Aorta (tissue), 5 donors: Measurements from ENCODE around the gene GSC2. TPM values are rescaled to one million over a fixed set of nuclear protein-coding genes. Genes with fewer than 3 reads are reported as not detected.
"Not testable (repeated sequence)": the region's sequence is repeated elsewhere in the genome, so short reads cannot be mapped to it uniquely, and the experiment has no call there.

ENCODE experiments used
- ATAC-seq: fragments of 200-7000 bp; cut with Tn5 transposase; one replicate; pipeline ENCODE4 v1.9.1; 2022; ENCODE audit warnings: moderate library complexity; ENCODE audit not compliant: low FRiP score
- DNase-seq, 2 donors: peaks; one replicate each; pipeline ENCODE4 v3.0.0-alpha.2; 2020
- H3K27ac ChIP-seq, 2 donors: one replicate each; pipeline ENCODE4 v1.5.1; 2013; ENCODE audit warnings: low read length in 2 of 2, mild to moderate bottlenecking in 2 of 2, moderate library complexity in 2 of 2, control low read depth in 1 of 2, inconsistent platforms in 1 of 2, low read depth in 1 of 2
- H3K27me3 ChIP-seq, 2 donors: one replicate each; pipeline ENCODE4 v1.6.1; 2013; ENCODE audit warnings: control low read depth in 1 of 2, low read length in 1 of 2, mild to moderate bottlenecking in 1 of 2, moderate library complexity in 1 of 2; ENCODE audit not compliant: insufficient read depth in 2 of 2, control insufficient read depth in 1 of 2
- H3K36me3 ChIP-seq, 2 donors: one replicate each; pipeline ENCODE4 v1.6.1; 2013; ENCODE audit warnings: control low read depth in 1 of 2, low read length in 1 of 2, mild to moderate bottlenecking in 1 of 2; ENCODE audit not compliant: insufficient read depth in 2 of 2, control insufficient read depth in 1 of 2
- H3K4me1 ChIP-seq, 2 donors: one replicate each; pipeline ENCODE4 v1.6.1; 2013; ENCODE audit warnings: low read length in 2 of 2, control low read depth in 1 of 2, mild to moderate bottlenecking in 1 of 2, moderate library complexity in 1 of 2; ENCODE audit not compliant: insufficient read depth in 2 of 2, control insufficient read depth in 1 of 2
- H3K4me3 ChIP-seq, 2 donors: one replicate each; pipeline ENCODE4 v1.5.1; 2013; ENCODE audit warnings: low read length in 2 of 2, control low read depth in 1 of 2, mild to moderate bottlenecking in 1 of 2
- H3K9me3 ChIP-seq: one replicate; pipeline ENCODE4 v1.6.1; 2013; ENCODE audit warnings: mild to moderate bottlenecking, low read length; ENCODE audit not compliant: control insufficient read depth
- WGBS, 2 donors: extraction: QIAGEN DNeasy Blood & Tissue Kit; methylation state at CpG; one replicate each; pipeline ENCODE4 v1.1.7; 2013; 5-methylcytosine and 5-hydroxymethylcytosine counted together
- intact Hi-C, 2 donors: fragments of 100-400 bp; cut with DNase I; formaldehyde crosslinking; loops; one replicate each; pipeline versions ENCODE4 v1.14.2 to v1.15.0; 2022
- polyA plus RNA-seq, 2 donors: library from polyadenylated mRNA; stranded (reverse); fragments of 200-250 nt; gene quantifications; one replicate each; pipeline ENCODE4 v1.2.3, GENCODE V29; 2013
- total RNA-seq, 2 donors: library from RNA; stranded (reverse); fragmentation: NEBNext Ultra II Directional; extraction: Animal tissue kit (Norgen Biotek cat#: 25700); gene quantifications; one replicate each; pipeline ENCODE4 v1.2.1, GENCODE V29; 2021
- donor health status: healthy with polysubstance abuse.
- donor health status: Bipolar disorder and iron deficiency.
- donor health status: DM: no; HTN: no; CAD: no.
- donor health status: DM: no; HTN: no; CAD: no.
- donor health status: DM: yes; HTN: yes; CAD: no.

The GSC2 gene
- total and polyA plus RNA-seq, 4 donors: not detected

GRCh38 chr22:19167106-19167869, 17.2 kb upstream of the GSC2 start:
- WGBS, 2 donors: 74% methylated on average over 13 of the region's 13 CpGs
- no peak overlapping the region for H3K27ac ChIP-seq
- H3K36me3 ChIP-seq: no peaks in the 10 kb centered on the region
- H3K9me3 ChIP-seq: no peaks in the 10 kb centered on the region
- no peak for ATAC-seq
- intact Hi-C loops: no loop called here
- H3K27me3 ChIP-seq: no peaks in the 10 kb centered on the region
- H3K4me1 ChIP-seq: no peaks in the 10 kb centered on the region
- no peak for DNase-seq
- no peak overlapping the region for H3K4me3 ChIP-seq

- ATAC-seq: no peak
- H3K36me3 ChIP-seq: no peaks in the 10 kb centered on the region
- no peak for DNase-seq
- no peak overlapping the region for H3K4me3 ChIP-seq
- 80% methylated on average over 8 of the region's 8 CpGs for WGBS, 2 donors
- H3K27ac ChIP-seq: no peak overlapping the region
- H3K27me3 ChIP-seq: no peaks in the 10 kb centered on the region
- H3K9me3 ChIP-seq: no peaks in the 10 kb centered on the region
- intact Hi-C loops: no loop called here
- no peaks in the 10 kb centered on the region for H3K4me1 ChIP-seq
Measured at GRCh38 chr22:19166421-19166820, 16.3 kb upstream of the GSC2 start.

GRCh38 chr22:19164425-19164824, 14.3 kb upstream of the GSC2 start:
- DNase-seq: no peak
- H3K4me3 ChIP-seq: no peak overlapping the region
- 94 to 96% methylated on average over 6 of the region's 6 CpGs for WGBS, 2 donors
- intact Hi-C loops: no loop called here
- no peak for ATAC-seq
- no peaks in the 10 kb centered on the region for H3K9me3 ChIP-seq
- no peaks in the 10 kb centered on the region for H3K4me1 ChIP-seq
- no peaks in the 10 kb centered on the region for H3K27me3 ChIP-seq
- no peak overlapping the region for H3K27ac ChIP-seq
- H3K36me3 ChIP-seq: no peaks in the 10 kb centered on the region

DNA sequence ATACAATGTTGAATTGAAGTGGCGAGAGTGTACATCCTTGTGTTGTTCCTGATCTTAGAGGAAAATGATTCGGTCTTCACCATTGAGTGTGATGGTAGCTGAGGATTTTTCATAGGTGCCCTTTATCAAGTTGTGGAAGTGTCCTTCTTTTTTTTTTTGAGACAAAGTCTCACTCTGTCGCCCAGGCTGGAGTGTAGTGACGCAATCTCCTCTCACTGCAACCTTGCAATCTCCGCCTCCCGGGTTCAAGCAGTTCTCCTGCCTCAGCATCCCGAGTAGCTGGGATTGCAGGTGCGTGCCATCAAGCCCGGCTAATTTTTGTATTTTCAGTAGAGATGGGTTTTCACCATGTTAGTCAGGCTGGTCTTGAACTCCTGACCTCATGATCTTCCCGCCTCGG, 8.6 kb upstream of the GSC2 start:
- ATAC-seq, H3K4me1 ChIP-seq, intact Hi-C loops, H3K27me3 ChIP-seq, H3K9me3 ChIP-seq, H3K4me3 ChIP-seq, DNase-seq, H3K27ac ChIP-seq, H3K36me3 ChIP-seq: not testable (repeated sequence)
- whole genome bisulfite sequencing, 2 donors: 83 to 84% methylated on average over 11 of the region's 11 CpGs

- ATAC-seq, H3K4me3 ChIP-seq, H3K27me3 ChIP-seq, intact Hi-C loops, H3K27ac ChIP-seq, H3K4me1 ChIP-seq, H3K9me3 ChIP-seq, H3K36me3 ChIP-seq, DNase-seq: not testable (repeated sequence)
- WGBS, 2 donors: 85 to 88% methylated on average over 9 of the region's 9 CpGs
Measured at GRCh38 chr22:19156109-19156508, 6.0 kb upstream of the GSC2 start.

DNA sequence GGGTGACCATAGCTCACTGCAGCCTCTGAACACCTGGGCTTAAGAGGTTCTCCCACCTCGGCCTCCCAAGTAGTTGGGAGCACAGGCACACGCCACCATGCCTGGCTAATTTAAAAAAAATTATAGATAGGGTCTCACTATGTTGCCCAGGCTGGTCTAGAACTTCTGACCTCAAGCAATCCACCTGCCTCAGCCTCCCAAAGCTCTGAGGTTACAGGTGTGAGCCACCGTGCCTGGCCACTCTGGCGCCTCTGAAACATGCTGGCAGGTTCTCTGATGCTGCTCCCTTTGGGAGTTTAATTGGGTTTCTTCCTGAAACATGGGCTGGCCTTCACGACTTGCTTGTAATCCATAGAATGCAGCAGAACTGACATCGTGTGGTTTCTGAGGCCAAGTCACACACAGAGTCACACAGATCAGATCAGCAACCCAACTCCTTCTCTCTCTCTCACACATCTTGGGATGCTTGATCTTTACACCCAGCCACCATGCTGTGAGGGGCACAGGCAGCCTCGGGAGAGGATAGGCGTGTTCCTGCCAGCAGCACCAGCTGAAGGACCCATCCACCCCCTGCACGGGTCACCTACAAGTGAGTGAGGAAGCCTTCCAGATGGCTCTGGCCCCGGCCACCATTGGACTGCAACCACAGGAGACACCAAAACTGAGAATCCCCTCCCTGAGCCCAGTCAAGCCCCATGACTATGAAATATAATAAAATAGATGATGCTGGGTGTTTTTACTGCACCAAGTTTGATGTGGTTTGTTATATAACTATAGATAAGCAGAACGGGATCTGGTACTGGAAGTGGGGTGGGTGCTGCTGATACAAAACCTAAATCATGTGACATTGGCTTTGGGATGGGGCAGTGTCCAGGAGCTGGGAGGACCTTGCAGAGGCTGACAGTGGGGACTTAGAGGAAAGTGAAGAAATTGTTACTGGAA, 3.1 kb upstream of the GSC2 start:
- H3K27ac ChIP-seq: no peak overlapping the region
- no peak overlapping the region for H3K4me3 ChIP-seq
- H3K27me3 ChIP-seq: peaks cover 0 to 2% of the 10 kb centered on the region in 2 donors
- no peaks in the 10 kb centered on the region for H3K4me1 ChIP-seq
- intact Hi-C loops: no loop called here
- ATAC-seq (no peak), DNase-seq (no peak)
- H3K36me3 ChIP-seq: no peaks in the 10 kb centered on the region
- no peaks in the 10 kb centered on the region for H3K9me3 ChIP-seq
- WGBS, 2 donors: 54 to 58% methylated on average over 11 of the region's 11 CpGs

GRCh38 chr22:19151329-19152191, 1.5 kb upstream of the GSC2 start:
- intact Hi-C loops: no loop called here
- H3K4me3 ChIP-seq: no peak overlapping the region
- H3K27me3 ChIP-seq: peaks cover 0 to 2% of the 10 kb centered on the region in 2 donors
- DNase-seq (no peak), ATAC-seq (no peak)
- no peaks in the 10 kb centered on the region for H3K36me3 ChIP-seq
- H3K4me1 ChIP-seq: no peaks in the 10 kb centered on the region
- 49 to 53% methylated on average over 10 of the region's 10 CpGs for WGBS, 2 donors
- no peaks in the 10 kb centered on the region for H3K9me3 ChIP-seq
- no peak overlapping the region for H3K27ac ChIP-seq

DNA sequence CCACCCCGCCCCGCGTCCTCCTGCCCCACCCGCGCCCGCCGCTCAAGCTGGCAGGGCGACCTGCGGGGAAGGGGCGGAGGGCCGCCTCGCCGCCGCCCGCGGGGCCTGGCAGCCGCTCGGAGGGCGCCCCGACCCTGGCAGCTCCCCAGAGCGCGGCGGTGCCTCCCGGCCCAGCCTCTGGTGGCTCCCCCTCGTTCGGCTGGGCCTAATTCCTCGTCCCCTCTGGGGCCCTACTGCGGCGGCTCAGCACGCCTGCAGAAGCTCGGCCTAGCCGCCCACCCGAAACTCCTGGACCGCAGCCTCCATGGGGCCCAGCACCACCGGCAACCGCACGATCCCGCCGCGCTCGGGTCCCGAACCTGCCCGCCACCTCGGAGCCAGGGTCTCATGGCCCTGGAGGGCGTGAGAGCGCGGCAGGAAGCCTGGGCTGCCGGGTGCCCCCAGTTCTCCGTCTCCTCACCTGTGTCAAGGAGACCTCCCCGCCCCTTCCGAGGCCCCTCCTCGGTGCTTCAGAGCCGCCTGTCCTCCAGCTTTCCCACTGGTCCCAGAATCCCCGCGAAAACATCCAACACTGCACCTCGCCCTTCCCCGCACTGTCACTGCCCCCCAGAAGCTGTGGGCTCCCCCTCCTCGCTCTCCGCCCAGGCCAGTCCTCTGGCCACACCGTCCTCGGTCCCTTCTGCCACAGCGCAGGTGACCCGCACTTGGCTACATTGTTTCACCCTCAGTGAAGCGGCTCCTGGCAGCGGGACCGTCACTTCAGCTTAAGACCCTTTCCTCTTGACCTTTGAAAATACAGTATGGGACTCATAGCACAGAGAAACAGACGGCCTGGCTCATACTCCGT, 613 bp upstream of the GSC2 start:
- intact Hi-C loops: no loop called here
- Histone ChIP-seq H3K27ac (no peak overlapping the region), H3K27me3 (peaks cover 0 to 2% of the 10 kb centered on the region in 2 donors), H3K9me3 (no peaks in the 10 kb centered on the region), H3K4me3 (no peak overlapping the region), H3K4me1 (no peaks in the 10 kb centered on the region), H3K36me3 (no peaks in the 10 kb centered on the region)
- ATAC-seq (no peak), DNase-seq (no peak)
- 5 to 7% methylated on average over 54 to 68 of the region's 68 CpGs for WGBS, 2 donors
